Measurements from ENCODE around the gene OSTC.

The OSTC gene

GRCh38 chr4:108693819-108694218 lies 43.4 kb downstream of the OSTC start:
- Histone ChIP-seq H3K27me3 (ENCODE audit: insufficient read depth, low read length) (peaks cover 4% of the 10 kb centered on the region; the same call in 1 of the 2 replicates), H2AFZ (ENCODE audit: low read length, unreplicated experiment) (no peak overlapping the region), H3K27ac (ENCODE audit: low read depth, low read length) (no peak overlapping the region), H3K36me3 (ENCODE audit: insufficient read depth, low read length) (no peaks in the 10 kb centered on the region), H3K79me2 (ENCODE audit: control insufficient read depth, insufficient read depth, low read length, unreplicated experiment) (no peaks in the 10 kb centered on the region), H3K4me1 (ENCODE audit: control insufficient read depth, insufficient read depth, low read length, unreplicated experiment) (no peaks in the 10 kb centered on the region), H3K4me3 (ENCODE audit: low read depth, low read length) (no peak overlapping the region)

GRCh38 chr4:108694423-108694822 lies 44.0 kb downstream of the OSTC start:
- no peaks in the 10 kb centered on the region for H3K79me2 ChIP-seq (ENCODE audit: control insufficient read depth, insufficient read depth, low read length, unreplicated experiment)
- no peak overlapping the region for H3K27ac ChIP-seq (ENCODE audit: low read depth, low read length)
- no peak overlapping the region for H3K4me3 ChIP-seq (ENCODE audit: low read depth, low read length)
- H3K4me1 ChIP-seq (ENCODE audit: control insufficient read depth, insufficient read depth, low read length, unreplicated experiment), result no peaks in the 10 kb centered on the region
- H3K27me3 ChIP-seq (ENCODE audit: insufficient read depth, low read length), result peaks cover 4% of the 10 kb centered on the region; the same call in 1 of the 2 replicates
- no peaks in the 10 kb centered on the region for H3K36me3 ChIP-seq (ENCODE audit: insufficient read depth, low read length)
- H2AFZ ChIP-seq (ENCODE audit: low read length, unreplicated experiment), result no peak overlapping the region

- Histone ChIP-seq H3K4me3 (ENCODE audit: low read depth, low read length) (no peak overlapping the region), H3K36me3 (ENCODE audit: insufficient read depth, low read length) (no peaks in the 10 kb centered on the region)
These were observed 44.7 kb downstream of the OSTC start for GRCh38 chr4:108695062-108695461.

GRCh38 chr4:108696160-108696559 lies 45.8 kb downstream of the OSTC start:
- H3K27ac ChIP-seq (ENCODE audit: low read depth, low read length), result no peak overlapping the region
- no peak overlapping the region for H2AFZ ChIP-seq (ENCODE audit: low read length, unreplicated experiment)
- no peaks in the 10 kb centered on the region for H3K36me3 ChIP-seq (ENCODE audit: insufficient read depth, low read length)
- H3K4me1 ChIP-seq (ENCODE audit: control insufficient read depth, insufficient read depth, low read length, unreplicated experiment), result no peaks in the 10 kb centered on the region
- no peaks in the 10 kb centered on the region for H3K79me2 ChIP-seq (ENCODE audit: control insufficient read depth, insufficient read depth, low read length, unreplicated experiment)
- peaks cover 4% of the 10 kb centered on the region; the same call in 1 of the 2 replicates for H3K27me3 ChIP-seq (ENCODE audit: insufficient read depth, low read length)
- no peak overlapping the region for H3K4me3 ChIP-seq (ENCODE audit: low read depth, low read length)

More at GRCh38 chr4:108695062-108695461, 44.7 kb downstream of the OSTC start:
- Histone ChIP-seq H3K79me2 (ENCODE audit: control insufficient read depth, insufficient read depth, low read length, unreplicated experiment) (no peaks in the 10 kb centered on the region), H2AFZ (ENCODE audit: low read length, unreplicated experiment) (no peak overlapping the region), H3K4me1 (ENCODE audit: control insufficient read depth, insufficient read depth, low read length, unreplicated experiment) (no peaks in the 10 kb centered on the region), H3K27me3 (ENCODE audit: insufficient read depth, low read length) (peaks cover 4% of the 10 kb centered on the region; the same call in 1 of the 2 replicates), H3K27ac (ENCODE audit: low read depth, low read length) (no peak overlapping the region)

GRCh38 chr4:108700081-108700757 lies 49.8 kb downstream of the OSTC start:
- no peak overlapping the region for H2AFZ ChIP-seq (ENCODE audit: low read length, unreplicated experiment)

GRCh38 chr4:108702960-108703359 lies 52.6 kb downstream of the OSTC start:
- H2AFZ ChIP-seq (ENCODE audit: low read length, unreplicated experiment), result no peak overlapping the region
- H3K36me3 ChIP-seq (ENCODE audit: insufficient read depth, low read length), result no peaks in the 10 kb centered on the region
- H3K27ac ChIP-seq (ENCODE audit: low read depth, low read length), result no peak overlapping the region
- H3K4me3 ChIP-seq (ENCODE audit: low read depth, low read length), result no peak overlapping the region
- peaks cover 9% of the 10 kb centered on the region for H3K27me3 ChIP-seq (ENCODE audit: insufficient read depth, low read length)
- H3K79me2 ChIP-seq (ENCODE audit: control insufficient read depth, insufficient read depth, low read length, unreplicated experiment), result no peaks in the 10 kb centered on the region
- no peaks in the 10 kb centered on the region for H3K4me1 ChIP-seq (ENCODE audit: control insufficient read depth, insufficient read depth, low read length, unreplicated experiment)

More at GRCh38 chr4:108700081-108700757, 49.8 kb downstream of the OSTC start:
- peaks cover 9% of the 10 kb centered on the region for H3K27me3 ChIP-seq (ENCODE audit: insufficient read depth, low read length)
- no peaks in the 10 kb centered on the region for H3K36me3 ChIP-seq (ENCODE audit: insufficient read depth, low read length)
- no peaks in the 10 kb centered on the region for H3K4me1 ChIP-seq (ENCODE audit: control insufficient read depth, insufficient read depth, low read length, unreplicated experiment)
- H3K27ac ChIP-seq (ENCODE audit: low read depth, low read length), result no peak overlapping the region
- no peak overlapping the region for H3K4me3 ChIP-seq (ENCODE audit: low read depth, low read length)
- H3K79me2 ChIP-seq (ENCODE audit: control insufficient read depth, insufficient read depth, low read length, unreplicated experiment), result no peaks in the 10 kb centered on the region

- Histone ChIP-seq H3K27me3 (ENCODE audit: insufficient read depth, low read length) (peaks cover 7% of the 10 kb centered on the region), H3K36me3 (ENCODE audit: insufficient read depth, low read length) (no peaks in the 10 kb centered on the region), H3K4me1 (ENCODE audit: control insufficient read depth, insufficient read depth, low read length, unreplicated experiment) (no peaks in the 10 kb centered on the region), H3K79me2 (ENCODE audit: control insufficient read depth, insufficient read depth, low read length, unreplicated experiment) (no peaks in the 10 kb centered on the region), H3K4me3 (ENCODE audit: low read depth, low read length) (no peak overlapping the region), H2AFZ (ENCODE audit: low read length, unreplicated experiment) (no peak overlapping the region), H3K27ac (ENCODE audit: low read depth, low read length) (no peak overlapping the region)
These were observed 53.0 kb downstream of the OSTC start for GRCh38 chr4:108703370-108703769.

GRCh38 chr4:108703966-108704365 lies 53.6 kb downstream of the OSTC start:
- Histone ChIP-seq H3K4me1 (ENCODE audit: control insufficient read depth, insufficient read depth, low read length, unreplicated experiment) (no peaks in the 10 kb centered on the region), H3K4me3 (ENCODE audit: low read depth, low read length) (no peak overlapping the region), H3K79me2 (ENCODE audit: control insufficient read depth, insufficient read depth, low read length, unreplicated experiment) (no peaks in the 10 kb centered on the region), H3K27me3 (ENCODE audit: insufficient read depth, low read length) (peaks cover 4% of the 10 kb centered on the region; the same call in 1 of the 2 replicates), H3K27ac (ENCODE audit: low read depth, low read length) (no peak overlapping the region), H3K36me3 (ENCODE audit: insufficient read depth, low read length) (no peaks in the 10 kb centered on the region), H2AFZ (ENCODE audit: low read length, unreplicated experiment) (no peak overlapping the region)

GRCh38 chr4:108706289-108706688 lies 55.9 kb downstream of the OSTC start:
- Histone ChIP-seq H3K27ac (ENCODE audit: low read depth, low read length) (no peak overlapping the region), H3K79me2 (ENCODE audit: control insufficient read depth, insufficient read depth, low read length, unreplicated experiment) (no peaks in the 10 kb centered on the region), H3K4me3 (ENCODE audit: low read depth, low read length) (no peak overlapping the region), H3K36me3 (ENCODE audit: insufficient read depth, low read length) (no peaks in the 10 kb centered on the region), H2AFZ (ENCODE audit: low read length, unreplicated experiment) (no peak overlapping the region), H3K4me1 (ENCODE audit: control insufficient read depth, insufficient read depth, low read length, unreplicated experiment) (no peaks in the 10 kb centered on the region), H3K27me3 (ENCODE audit: insufficient read depth, low read length) (peaks cover 4% of the 10 kb centered on the region; the same call in 1 of the 2 replicates)

GRCh38 chr4:108709234-108709633 lies 58.8 kb downstream of the OSTC start:
- H3K4me3 ChIP-seq (ENCODE audit: low read depth, low read length), result no peak overlapping the region
- H3K36me3 ChIP-seq (ENCODE audit: insufficient read depth, low read length), result no peaks in the 10 kb centered on the region
- no peak overlapping the region for H2AFZ ChIP-seq (ENCODE audit: low read length, unreplicated experiment)
- peaks cover under 1% of the 10 kb centered on the region; the same call in 1 of the 2 replicates for H3K27me3 ChIP-seq (ENCODE audit: insufficient read depth, low read length)
- H3K79me2 ChIP-seq (ENCODE audit: control insufficient read depth, insufficient read depth, low read length, unreplicated experiment), result no peaks in the 10 kb centered on the region
- no peaks in the 10 kb centered on the region for H3K4me1 ChIP-seq (ENCODE audit: control insufficient read depth, insufficient read depth, low read length, unreplicated experiment)
- H3K27ac ChIP-seq (ENCODE audit: low read depth, low read length), result no peak overlapping the region

- Histone ChIP-seq H3K27ac (ENCODE audit: low read depth, low read length) (no peak overlapping the region), H3K4me1 (ENCODE audit: control insufficient read depth, insufficient read depth, low read length, unreplicated experiment) (no peaks in the 10 kb centered on the region), H3K27me3 (ENCODE audit: insufficient read depth, low read length) (no peaks in the 10 kb centered on the region), H3K4me3 (ENCODE audit: low read depth, low read length) (no peak overlapping the region), H2AFZ (ENCODE audit: low read length, unreplicated experiment) (no peak overlapping the region), H3K36me3 (ENCODE audit: insufficient read depth, low read length) (no peaks in the 10 kb centered on the region), H3K79me2 (ENCODE audit: control insufficient read depth, insufficient read depth, low read length, unreplicated experiment) (no peaks in the 10 kb centered on the region)
These were observed 59.3 kb downstream of the OSTC start for GRCh38 chr4:108709722-108710121.

All from ACC112 (cell line).